Stimulated activated CD4-positive, alpha-beta T cell treated with anti-CD3 and anti-CD28 coated beads, Interleukin-1b, Interleukin-23, amount 100 ng/mL, for 4 hours (primary cell): ENCODE measurements around the gene ZBED4.
"Not testable (repeated sequence)": the region's sequence is repeated elsewhere in the genome, so short reads cannot be mapped to it uniquely, and the experiment has no call there.

ENCODE experiments used
- DNase-seq, 2 donors: peaks; one replicate each; pipeline ENCODE4 v3.0.0-alpha.2; 2020; ENCODE audit warnings: low read depth in 2 of 2

The ZBED4 gene

GRCh38 chr22:49827271-49827852 is 26.3 kb upstream of the ZBED4 start:
- DNase-seq: peak in 1 of 2 donors; percentile 31

GRCh38 chr22:49827853-49828598 is 25.6 kb upstream of the ZBED4 start, which contains the start of gene BRD1:
TSS of gene BRD1 (minus strand) at chr22:49827873. CDS start at chr22:49824317, 3,556 bp downstream.
- peak in 1 of 2 donors; percentile 60 for DNase-seq

- DNase-seq: no peak
Observed at GRCh38 chr22:49828599-49828965, 25.1 kb upstream of the ZBED4 start.

- DNase-seq: no peak
Observed at GRCh38 chr22:49829044-49829853, 24.4 kb upstream of the ZBED4 start.

- no peak for DNase-seq
Observed at GRCh38 chr22:49833340-49834007, 20.2 kb upstream of the ZBED4 start.

- DNase-seq: peak; percentile 66 to 80
Observed at GRCh38 chr22:49838771-49839717, 14.6 kb upstream of the ZBED4 start.

- no peak for DNase-seq
Observed at GRCh38 chr22:49845241-49845640, 8.4 kb upstream of the ZBED4 start.

- no peak for DNase-seq
Observed at GRCh38 chr22:49845666-49846459, 7.8 kb upstream of the ZBED4 start.

- DNase-seq: no peak
Observed at GRCh38 chr22:49847751-49848689, 5.6 kb upstream of the ZBED4 start.

GRCh38 chr22:49848690-49849160 is 4.9 kb upstream of the ZBED4 start:
- no peak for DNase-seq

GRCh38 chr22:49849161-49850020 is 4.3 kb upstream of the ZBED4 start:
- no peak for DNase-seq

- no peak for DNase-seq
Observed at GRCh38 chr22:49850021-49850911, 3.4 kb upstream of the ZBED4 start.

- no peak for DNase-seq
Observed at GRCh38 chr22:49850959-49851802, 2.5 kb upstream of the ZBED4 start.

GRCh38 chr22:49852568-49852897 is 1.1 kb upstream of the ZBED4 start:
- not testable (repeated sequence) for DNase-seq

- no peak for DNase-seq
Observed at GRCh38 chr22:49853981-49854831, 562 bp downstream of the ZBED4 start.
